KMS-11 (cell line): ENCODE measurements around the gene ZNF300.

ENCODE experiments used
- H2AFZ ChIP-seq: fragments of 200-600 bp; sonication (generic); 2 replicates; pipeline ENCODE4 v1.6.1; 2016; ENCODE audit warnings: antibody characterized with exemption, mixed run types, low read depth
- H3K27ac ChIP-seq: fragments of 200-600 bp; sonication (generic); 2 replicates; pipeline ENCODE4 v1.6.1; 2016; ENCODE audit warnings: mild to moderate bottlenecking, mixed run types
- H3K27me3 ChIP-seq: fragments of 200-600 bp; sonication (generic); 2 replicates; pipeline ENCODE4 v1.6.1; 2017; ENCODE audit warnings: mild to moderate bottlenecking, low read depth, mixed run types, moderate library complexity; ENCODE audit not compliant: insufficient read depth
- H3K36me3 ChIP-seq: fragments of 200-600 bp; sonication (generic); 2 replicates; pipeline ENCODE4 v1.6.1; 2017; ENCODE audit warnings: mild to moderate bottlenecking, mixed run types; ENCODE audit not compliant: insufficient read depth
- H3K4me1 ChIP-seq: fragments of 200-600 bp; sonication (generic); 2 replicates; pipeline ENCODE4 v1.6.1; 2016; ENCODE audit warnings: mild to moderate bottlenecking, low read depth, mixed run types; ENCODE audit not compliant: poor library complexity, severe bottlenecking
- H3K4me2 ChIP-seq: fragments of 200-600 bp; sonication (generic); 2 replicates; pipeline ENCODE4 v1.7.0; 2016; ENCODE audit warnings: mild to moderate bottlenecking, mixed run types
- H3K4me3 ChIP-seq: fragments of 200-600 bp; sonication (generic); IDR thresholded peaks from 2 replicates; pipeline ENCODE4 v1.6.1; 2017; ENCODE audit warnings: low read depth, low read length, mixed read lengths; ENCODE audit not compliant: insufficient read depth
- H3K79me2 ChIP-seq: fragments of 200-600 bp; sonication (generic); 2 replicates; pipeline ENCODE4 v1.6.1; 2016; ENCODE audit warnings: low read depth, mixed run types; ENCODE audit not compliant: insufficient read depth
- H3K9ac ChIP-seq: fragments of 200-600 bp; sonication (generic); 2 replicates; pipeline ENCODE4 v1.6.1; 2016; ENCODE audit warnings: mild to moderate bottlenecking, mixed run types
- H4K20me1 ChIP-seq: fragments of 200-600 bp; sonication (generic); 2 replicates; pipeline ENCODE4 v1.6.1; 2016; ENCODE audit warnings: mild to moderate bottlenecking, mixed run types; ENCODE audit not compliant: insufficient read depth
- TF ChIP-seq, protein P1 (sequence below): fragments of 200-600 bp; sonication (generic); conservative IDR thresholded peaks from 2 replicates; pipeline ENCODE4 v1.6.1; 2017; ENCODE audit warnings: low read depth, mild to moderate bottlenecking, antibody characterized with exemption, low read length, moderate library complexity, mixed read lengths

Gene ZNF300

DNA sequence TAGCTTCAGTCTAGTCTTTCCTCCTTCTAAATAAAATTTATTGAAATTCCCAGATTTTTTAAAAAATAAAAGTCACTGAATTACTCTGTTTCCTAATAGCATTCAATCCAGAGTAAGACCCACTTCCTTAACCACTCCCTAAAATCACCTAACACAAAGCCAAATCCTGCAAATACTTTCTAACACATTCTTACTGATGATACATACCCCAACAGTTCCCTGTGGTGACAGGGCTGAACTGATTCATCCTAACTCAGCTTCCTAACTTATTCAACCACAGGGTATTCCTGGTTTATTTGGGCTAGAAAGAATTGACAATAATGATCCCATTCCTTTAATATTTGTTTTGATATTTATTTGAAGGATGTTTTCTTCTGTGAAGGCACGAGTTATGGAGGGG, 40.7 kb upstream of the ZNF300 start:
- no peaks in the 10 kb centered on the region for H4K20me1 ChIP-seq
- H2AFZ ChIP-seq: no peak overlapping the region
- no peaks in the 10 kb centered on the region for H3K79me2 ChIP-seq
- no peak overlapping the region for H3K27ac ChIP-seq
- no peak overlapping the region for H3K4me2 ChIP-seq
- no peak overlapping the region for H3K9ac ChIP-seq
- no peaks in the 10 kb centered on the region for H3K4me1 ChIP-seq
- no peaks in the 10 kb centered on the region for H3K27me3 ChIP-seq
- TF ChIP-seq, protein P1, sequence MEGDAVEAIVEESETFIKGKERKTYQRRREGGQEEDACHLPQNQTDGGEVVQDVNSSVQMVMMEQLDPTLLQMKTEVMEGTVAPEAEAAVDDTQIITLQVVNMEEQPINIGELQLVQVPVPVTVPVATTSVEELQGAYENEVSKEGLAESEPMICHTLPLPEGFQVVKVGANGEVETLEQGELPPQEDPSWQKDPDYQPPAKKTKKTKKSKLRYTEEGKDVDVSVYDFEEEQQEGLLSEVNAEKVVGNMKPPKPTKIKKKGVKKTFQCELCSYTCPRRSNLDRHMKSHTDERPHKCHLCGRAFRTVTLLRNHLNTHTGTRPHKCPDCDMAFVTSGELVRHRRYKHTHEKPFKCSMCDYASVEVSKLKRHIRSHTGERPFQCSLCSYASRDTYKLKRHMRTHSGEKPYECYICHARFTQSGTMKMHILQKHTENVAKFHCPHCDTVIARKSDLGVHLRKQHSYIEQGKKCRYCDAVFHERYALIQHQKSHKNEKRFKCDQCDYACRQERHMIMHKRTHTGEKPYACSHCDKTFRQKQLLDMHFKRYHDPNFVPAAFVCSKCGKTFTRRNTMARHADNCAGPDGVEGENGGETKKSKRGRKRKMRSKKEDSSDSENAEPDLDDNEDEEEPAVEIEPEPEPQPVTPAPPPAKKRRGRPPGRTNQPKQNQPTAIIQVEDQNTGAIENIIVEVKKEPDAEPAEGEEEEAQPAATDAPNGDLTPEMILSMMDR: no peak
- H3K4me3 ChIP-seq: no peak overlapping the region
- H3K36me3 ChIP-seq: no peaks in the 10 kb centered on the region

DNA sequence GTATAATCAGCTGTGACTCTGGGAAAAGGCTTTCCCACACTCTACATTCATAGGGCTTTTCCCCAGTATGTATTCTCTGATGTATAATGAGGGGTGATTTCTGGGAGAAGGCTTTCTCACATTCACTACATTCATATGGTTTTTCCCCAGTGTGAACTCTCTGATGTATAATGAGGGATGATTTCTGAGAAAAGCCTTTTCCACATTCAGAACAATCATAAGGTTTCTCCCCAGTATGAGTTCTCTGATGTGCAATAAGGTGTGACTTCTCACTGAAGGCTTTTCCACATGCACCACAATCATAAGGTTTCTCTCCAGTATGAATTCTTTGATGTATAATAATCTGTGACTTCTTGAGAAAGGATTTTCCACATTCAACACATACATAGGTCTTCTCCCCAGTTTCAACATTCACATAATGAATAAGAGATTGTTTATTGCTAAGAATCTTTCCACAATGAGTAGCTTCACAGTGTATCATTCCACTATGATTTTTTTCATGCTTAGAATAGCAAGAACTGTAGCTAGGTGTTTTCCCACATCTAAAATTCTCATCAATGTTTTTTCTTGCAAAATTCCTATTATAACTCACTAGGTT, 26.7 kb upstream of the ZNF300 start:
- H4K20me1 ChIP-seq: no peaks in the 10 kb centered on the region
- no peak overlapping the region for H3K27ac ChIP-seq
- no peaks in the 10 kb centered on the region for H3K79me2 ChIP-seq
- TF ChIP-seq, protein P1: no peak
- no peaks in the 10 kb centered on the region for H3K36me3 ChIP-seq
- no peaks in the 10 kb centered on the region for H3K27me3 ChIP-seq
- H3K4me1 ChIP-seq: no peaks in the 10 kb centered on the region
- H3K4me3 ChIP-seq: no peak overlapping the region
- no peak overlapping the region for H2AFZ ChIP-seq
- H3K4me2 ChIP-seq: no peak overlapping the region
- no peak overlapping the region for H3K9ac ChIP-seq

DNA sequence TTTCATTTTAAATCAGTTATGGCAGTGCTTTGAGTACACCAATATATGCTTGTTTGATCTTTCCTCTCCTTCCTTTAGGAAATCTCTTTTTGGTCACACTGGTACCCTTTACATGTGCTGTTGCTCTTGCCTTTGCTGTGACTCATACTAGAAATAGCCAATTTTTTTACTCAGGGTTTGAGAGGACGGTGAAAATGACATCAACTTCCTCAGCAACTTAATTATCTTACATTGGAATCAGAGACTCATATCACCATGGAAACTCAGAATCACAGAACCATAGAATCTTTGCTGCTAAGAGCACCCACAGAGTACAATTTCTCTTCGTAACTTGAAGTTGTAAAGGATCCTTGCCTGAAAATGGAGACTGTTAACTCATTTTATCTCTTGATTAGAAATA, 13.8 kb upstream of the ZNF300 start:
- H3K4me2 ChIP-seq: no peak overlapping the region
- no peaks in the 10 kb centered on the region for H3K4me1 ChIP-seq
- TF ChIP-seq, protein P1: no peak
- no peak overlapping the region for H3K27ac ChIP-seq
- no peak overlapping the region for H3K4me3 ChIP-seq
- H3K36me3 ChIP-seq: no peaks in the 10 kb centered on the region
- no peak overlapping the region for H3K9ac ChIP-seq
- H3K27me3 ChIP-seq: no peaks in the 10 kb centered on the region
- no peaks in the 10 kb centered on the region for H4K20me1 ChIP-seq
- no peaks in the 10 kb centered on the region for H3K79me2 ChIP-seq
- no peak overlapping the region for H2AFZ ChIP-seq

DNA sequence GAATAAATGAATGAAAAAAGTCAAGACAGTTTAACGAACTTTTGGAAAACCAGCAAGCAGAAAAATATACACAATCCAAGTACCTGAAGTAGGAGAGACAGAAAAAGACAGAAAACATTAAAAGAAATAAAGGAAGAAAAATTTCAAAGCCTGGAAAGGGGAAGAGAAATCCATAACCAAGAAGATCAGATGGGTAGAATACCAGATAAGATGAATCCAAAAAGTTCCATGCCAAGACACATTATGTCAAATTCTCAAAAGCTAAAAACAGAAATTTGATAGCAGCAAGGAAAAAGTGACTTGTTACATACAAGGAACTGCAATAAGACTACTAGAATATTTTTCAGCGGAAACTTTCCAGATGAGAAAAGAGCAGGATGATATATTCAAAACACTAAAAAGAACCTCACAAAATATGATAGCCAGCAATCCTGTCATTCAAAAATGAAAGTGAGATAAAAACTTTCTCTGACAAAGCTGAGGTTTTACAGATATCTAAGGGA, 7.6 kb upstream of the ZNF300 start:
- H3K4me2 ChIP-seq: no peak overlapping the region
- H4K20me1 ChIP-seq: no peaks in the 10 kb centered on the region
- H3K27ac ChIP-seq: no peak overlapping the region
- no peak overlapping the region for H3K9ac ChIP-seq
- no peak overlapping the region for H3K4me3 ChIP-seq
- H2AFZ ChIP-seq: no peak overlapping the region
- TF ChIP-seq, protein P1: no peak
- no peaks in the 10 kb centered on the region for H3K4me1 ChIP-seq
- H3K79me2 ChIP-seq: no peaks in the 10 kb centered on the region
- H3K36me3 ChIP-seq: no peaks in the 10 kb centered on the region
- no peaks in the 10 kb centered on the region for H3K27me3 ChIP-seq
